Activated naive CD4-positive, alpha-beta T cell treated with anti-CD3 and anti-CD28 coated beads for 36 hours (primary cell): ENCODE measurements around the gene ERC2. TPM values are rescaled to one million over a fixed set of nuclear protein-coding genes. Genes with fewer than 3 reads are reported as not detected.

Experiments
- CTCF ChIA-PET: fragments of 350-600 bp; sonication (Branson Sonifier 250); formaldehyde crosslinking; loops from one replicate; lab custom pipeline; 2021; ENCODE audit warnings: antibody characterized with exemption; lab: Charles Lee
- DNase-seq: peaks from one replicate; pipeline ENCODE4 v3.0.0-alpha.2; 2020
- H3K27ac Mint-ChIP-seq: one replicate; pipeline ENCODE4 v1.8.0; 2021; ENCODE audit warnings: mild to moderate bottlenecking, mixed read lengths
- H3K27me3 Mint-ChIP-seq: one replicate; pipeline ENCODE4 v1.8.0; 2021; ENCODE audit warnings: low read depth, mixed read lengths
- H3K36me3 Mint-ChIP-seq: one replicate; pipeline ENCODE4 v1.8.0; 2021; ENCODE audit warnings: low read depth, mixed read lengths
- H3K4me1 Mint-ChIP-seq: one replicate; pipeline ENCODE4 v1.8.0; 2021; ENCODE audit warnings: low read depth, mixed read lengths
- H3K4me3 Mint-ChIP-seq: one replicate; pipeline ENCODE4 v1.8.0; 2021; ENCODE audit warnings: mild to moderate bottlenecking, moderate library complexity, mixed read lengths
- H3K9me3 Mint-ChIP-seq: one replicate; pipeline ENCODE4 v1.8.0; 2021; ENCODE audit warnings: mixed read lengths
- intact Hi-C: fragments of 100-400 bp; cut with micrococcal nuclease; formaldehyde crosslinking; loops from one replicate; pipeline ENCODE4 v1.15.1; 2023
- total RNA-seq, 2 experiments: library from RNA; stranded (reverse); gene quantifications; one replicate each; pipeline ENCODE4 v1.2.3, GENCODE V29; 2021

Gene ERC2
- total RNA-seq, 2 experiments from 2014 or later = 0.12 TPM; not detected in 1

DNA sequence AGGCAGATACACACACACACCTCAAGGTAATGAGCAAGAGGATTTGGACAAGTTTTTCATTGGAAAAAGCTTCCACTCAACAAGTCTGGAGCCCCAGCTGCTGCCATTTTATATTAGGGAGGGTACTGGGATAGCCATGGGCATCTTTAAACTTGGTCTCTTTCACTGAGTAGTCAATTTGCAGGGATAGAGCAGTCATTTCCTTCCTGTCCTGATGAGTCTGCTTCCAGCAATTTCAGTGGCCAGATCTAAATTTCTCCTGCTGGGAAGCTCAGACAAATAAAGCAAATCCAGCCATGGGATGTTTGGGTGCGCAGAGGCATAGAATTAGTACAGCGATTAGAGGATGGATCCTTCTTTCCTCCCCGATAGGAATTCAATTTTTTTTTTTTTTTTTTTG lies 874 bp upstream of the ERC2 start:
- intact Hi-C loops = no loop called here
- peak overlapping the region; percentile 18 for H3K4me3 Mint-ChIP-seq
- H3K27ac Mint-ChIP-seq = no peak overlapping the region
- H3K27me3 Mint-ChIP-seq = peaks cover 58% of the 10 kb centered on the region
- DNase-seq = no peak
- H3K9me3 Mint-ChIP-seq = no peaks in the 10 kb centered on the region
- CTCF ChIA-PET = interaction anchor here (0.6 kb wide), 1 partner anchor 8 kb away, joined by 3 read pairs; no protein-coding TSS in a partner anchor
- H3K36me3 Mint-ChIP-seq = no peaks in the 10 kb centered on the region
- peaks cover 10% of the 10 kb centered on the region for H3K4me1 Mint-ChIP-seq

DNA sequence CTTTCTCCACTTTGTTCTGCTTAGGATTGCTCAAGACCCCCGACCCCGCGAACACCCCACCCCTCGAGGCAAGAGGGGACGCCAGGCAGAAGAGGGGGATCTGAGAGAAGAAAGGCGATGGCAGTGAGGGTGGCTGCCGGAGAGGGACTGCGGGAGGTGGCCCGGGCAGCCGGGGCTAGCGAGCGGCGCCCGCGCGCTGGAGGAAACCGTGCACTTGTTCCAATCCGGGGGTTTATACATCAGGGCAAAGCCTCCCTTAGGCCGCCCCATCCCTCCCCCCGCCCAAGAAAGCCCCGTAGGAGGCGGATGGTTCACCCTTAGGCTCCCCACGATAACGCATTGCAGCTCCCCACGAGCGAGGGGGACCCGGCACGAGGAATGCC lies 475 bp downstream of the ERC2 start:
- CTCF ChIA-PET = no interaction called here
- no peaks in the 10 kb centered on the region for H3K9me3 Mint-ChIP-seq
- no peak for DNase-seq
- intact Hi-C loops = no loop called here
- H3K27me3 Mint-ChIP-seq = peaks cover 54% of the 10 kb centered on the region
- no peaks in the 10 kb centered on the region for H3K36me3 Mint-ChIP-seq
- H3K4me1 Mint-ChIP-seq = peaks cover 10% of the 10 kb centered on the region
- no peak overlapping the region for H3K27ac Mint-ChIP-seq
- H3K4me3 Mint-ChIP-seq = peak overlapping the region; percentile 76

- no peaks in the 10 kb centered on the region for H3K9me3 Mint-ChIP-seq
- H3K36me3 Mint-ChIP-seq = no peaks in the 10 kb centered on the region
- intact Hi-C loops = no loop called here
- H3K27ac Mint-ChIP-seq = no peak overlapping the region
- CTCF ChIA-PET = no interaction called here
- DNase-seq = peak; percentile 64
- peaks cover 10% of the 10 kb centered on the region for H3K4me1 Mint-ChIP-seq
- peaks cover 54% of the 10 kb centered on the region for H3K27me3 Mint-ChIP-seq
- H3K4me3 Mint-ChIP-seq = peak overlapping the region; percentile 76
Measured at GRCh38 chr3:56467108-56467507, 1.2 kb downstream of the ERC2 start.

DNA sequence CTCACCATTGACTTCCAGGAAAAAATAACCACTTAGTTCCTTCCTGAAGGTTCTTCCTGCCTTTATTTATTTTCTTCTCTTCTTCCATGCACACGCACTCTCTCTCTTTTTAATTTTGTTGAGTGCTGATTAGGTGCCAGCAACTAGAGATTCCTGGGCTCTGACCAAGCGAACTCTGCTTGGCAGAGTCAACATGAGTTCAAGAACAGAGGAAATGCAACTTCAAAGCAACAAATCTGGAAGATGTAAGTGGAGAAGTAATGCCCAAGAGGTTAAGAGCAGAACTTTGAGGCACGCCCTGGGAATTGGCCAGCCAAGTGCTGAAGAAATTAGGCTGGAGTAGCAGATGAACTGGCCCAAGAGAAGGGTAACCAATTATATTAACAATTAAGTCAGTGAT lies 8.5 kb downstream of the ERC2 start:
- CTCF ChIA-PET = interaction anchor here (0.6 kb wide), 1 partner anchor 100 kb away, joined by 4 read pairs; no protein-coding TSS in a partner anchor
- Mint-ChIP-seq H3K9me3 (no peaks in the 10 kb centered on the region), H3K36me3 (no peaks in the 10 kb centered on the region), H3K27ac (no peak overlapping the region), H3K27me3 (peaks cover 38% of the 10 kb centered on the region), H3K4me3 (no peak overlapping the region), H3K4me1 (no peaks in the 10 kb centered on the region)
- intact Hi-C loops = no loop called here
- DNase-seq = no peak

DNA sequence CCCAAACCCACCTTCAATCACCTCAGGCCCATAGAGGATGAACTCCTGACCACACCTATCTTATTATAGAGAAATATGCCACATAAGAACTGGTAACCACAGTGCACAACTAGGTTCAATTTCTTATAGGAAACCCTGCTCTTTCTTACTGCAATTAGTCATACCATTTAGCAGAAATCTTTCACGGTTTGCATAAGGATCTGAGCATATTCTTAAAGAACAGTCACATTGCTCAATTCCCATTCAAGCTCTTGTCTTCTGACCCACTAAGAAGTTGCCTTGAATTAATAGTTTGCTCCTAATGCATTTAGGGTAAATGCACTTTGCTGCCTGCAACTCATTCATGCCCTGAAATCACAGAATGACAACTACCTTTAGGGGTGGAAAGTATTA lies 9.2 kb downstream of the ERC2 start:
- CTCF ChIA-PET = interaction anchor here (0.5 to 0.6 kb wide), 2 partner anchors 34 to 99 kb away, joined by 3 to 4 read pairs; no protein-coding TSS in a partner anchor
- no peak overlapping the region for H3K4me3 Mint-ChIP-seq
- no peaks in the 10 kb centered on the region for H3K9me3 Mint-ChIP-seq
- H3K27me3 Mint-ChIP-seq = peaks cover 36% of the 10 kb centered on the region
- DNase-seq = no peak
- H3K27ac Mint-ChIP-seq = no peak overlapping the region
- intact Hi-C loops = no loop called here
- no peaks in the 10 kb centered on the region for H3K36me3 Mint-ChIP-seq
- H3K4me1 Mint-ChIP-seq = no peaks in the 10 kb centered on the region

- Mint-ChIP-seq H3K36me3 (no peaks in the 10 kb centered on the region), H3K9me3 (no peaks in the 10 kb centered on the region), H3K4me3 (no peak overlapping the region), H3K27me3 (peaks cover 39% of the 10 kb centered on the region), H3K4me1 (no peaks in the 10 kb centered on the region), H3K27ac (no peak overlapping the region)
- CTCF ChIA-PET = interaction anchor here (0.5 to 0.6 kb wide), 2 partner anchors 34 to 35 kb away, joined by 3 to 4 read pairs; no protein-coding TSS in a partner anchor
- no peak for DNase-seq
- intact Hi-C loops = no loop called here
Measured at GRCh38 chr3:56458496-56459103, 9.7 kb downstream of the ERC2 start.

DNA sequence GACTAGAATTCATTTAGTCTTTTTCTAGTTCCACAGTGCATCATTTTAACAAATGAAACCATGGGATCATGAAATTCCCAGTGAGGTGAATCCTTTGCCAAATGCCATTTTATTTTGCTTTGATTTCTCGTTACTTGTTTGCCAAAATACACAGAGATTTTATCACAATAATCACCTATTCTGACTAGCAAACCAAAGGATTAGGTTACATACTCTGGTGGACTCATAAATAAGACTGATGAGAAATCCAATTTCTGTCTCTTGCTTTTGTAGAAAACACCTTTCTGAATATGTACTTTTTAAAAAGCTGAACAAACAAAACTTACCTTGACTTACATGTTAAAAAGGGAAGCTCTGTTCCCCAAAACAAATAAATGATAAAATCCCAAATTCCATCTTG lies 12.2 kb downstream of the ERC2 start:
- no peak overlapping the region for H3K27ac Mint-ChIP-seq
- intact Hi-C loops = no loop called here
- no peaks in the 10 kb centered on the region for H3K4me1 Mint-ChIP-seq
- no peaks in the 10 kb centered on the region for H3K9me3 Mint-ChIP-seq
- H3K36me3 Mint-ChIP-seq = no peaks in the 10 kb centered on the region
- DNase-seq = no peak
- CTCF ChIA-PET = interaction anchor here (0.6 to 1.1 kb wide), 3 partner anchors 106 to 152 kb away, joined by 3 read pairs; no protein-coding TSS in a partner anchor
- peaks cover 27% of the 10 kb centered on the region for H3K27me3 Mint-ChIP-seq
- no peak overlapping the region for H3K4me3 Mint-ChIP-seq

- Mint-ChIP-seq H3K4me3 (no peak overlapping the region), H3K36me3 (no peaks in the 10 kb centered on the region)
Measured at GRCh38 chr3:56453011-56453410, 15.3 kb downstream of the ERC2 start.

GRCh38 chr3:56452085-56452484 lies 16.2 kb downstream of the ERC2 start:
- H3K27me3 Mint-ChIP-seq = peaks cover 25% of the 10 kb centered on the region
- H3K27ac Mint-ChIP-seq = no peak overlapping the region
- CTCF ChIA-PET = no interaction called here
- no peaks in the 10 kb centered on the region for H3K4me1 Mint-ChIP-seq
- H3K4me3 Mint-ChIP-seq = no peak overlapping the region
- H3K9me3 Mint-ChIP-seq = no peaks in the 10 kb centered on the region
- H3K36me3 Mint-ChIP-seq = no peaks in the 10 kb centered on the region
- intact Hi-C loops = no loop called here
- DNase-seq = no peak

More at GRCh38 chr3:56453011-56453410, 15.3 kb downstream of the ERC2 start:
- peaks cover 27% of the 10 kb centered on the region for H3K27me3 Mint-ChIP-seq
- DNase-seq = no peak
- intact Hi-C loops = no loop called here
- CTCF ChIA-PET = interaction anchor here (0.7 kb wide), 1 partner anchor 33 kb away, joined by 3 read pairs; no protein-coding TSS in a partner anchor
- no peaks in the 10 kb centered on the region for H3K4me1 Mint-ChIP-seq
- no peak overlapping the region for H3K27ac Mint-ChIP-seq
- H3K9me3 Mint-ChIP-seq = no peaks in the 10 kb centered on the region

GRCh38 chr3:56443372-56443771 lies 24.9 kb downstream of the ERC2 start:
- Mint-ChIP-seq H3K27me3 (peaks cover 14% of the 10 kb centered on the region), H3K27ac (no peak overlapping the region), H3K36me3 (no peaks in the 10 kb centered on the region), H3K4me3 (no peak overlapping the region), H3K9me3 (peaks cover 3% of the 10 kb centered on the region), H3K4me1 (no peaks in the 10 kb centered on the region)
- CTCF ChIA-PET = interaction anchor here (0.7 kb wide), 1 partner anchor 53 kb away, joined by 5 read pairs; no protein-coding TSS in a partner anchor
- DNase-seq = no peak
- intact Hi-C loops = no loop called here

- Mint-ChIP-seq H3K27me3 (peaks cover 25% of the 10 kb centered on the region), H3K4me1 (no peaks in the 10 kb centered on the region), H3K9me3 (no peaks in the 10 kb centered on the region), H3K4me3 (no peak overlapping the region), H3K27ac (no peak overlapping the region), H3K36me3 (no peaks in the 10 kb centered on the region)
- CTCF ChIA-PET = no interaction called here
- DNase-seq = no peak
- intact Hi-C loops = no loop called here
Measured at GRCh38 chr3:56428667-56429066, 39.6 kb downstream of the ERC2 start.

DNA sequence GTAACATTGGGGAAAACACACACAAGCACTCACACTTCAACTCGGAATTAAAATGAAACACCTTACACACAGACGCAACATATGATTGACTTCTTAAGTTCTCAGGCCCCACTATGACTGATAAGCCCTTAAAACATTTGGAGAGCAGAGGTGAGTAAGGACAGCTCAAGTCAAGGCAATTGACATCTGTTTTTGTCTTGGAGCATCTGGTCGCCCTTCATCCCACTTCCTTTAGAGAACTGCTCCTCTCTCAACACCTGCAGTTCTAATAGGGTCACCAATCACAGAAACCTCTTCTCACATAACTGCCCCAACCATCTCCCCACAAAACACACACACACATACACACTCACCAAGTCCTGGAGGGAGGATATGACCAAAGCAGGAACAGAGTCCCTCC lies 43.4 kb downstream of the ERC2 start:
- Mint-ChIP-seq H3K4me3 (no peak overlapping the region), H3K27ac (no peak overlapping the region), H3K9me3 (no peaks in the 10 kb centered on the region), H3K4me1 (peaks cover 5% of the 10 kb centered on the region), H3K36me3 (no peaks in the 10 kb centered on the region), H3K27me3 (peaks cover 26% of the 10 kb centered on the region)
- DNase-seq = no peak
- intact Hi-C loops = no loop called here
- CTCF ChIA-PET = interaction anchor here (0.7 kb wide), 1 partner anchor 34 kb away, joined by 3 read pairs; no protein-coding TSS in a partner anchor

DNA sequence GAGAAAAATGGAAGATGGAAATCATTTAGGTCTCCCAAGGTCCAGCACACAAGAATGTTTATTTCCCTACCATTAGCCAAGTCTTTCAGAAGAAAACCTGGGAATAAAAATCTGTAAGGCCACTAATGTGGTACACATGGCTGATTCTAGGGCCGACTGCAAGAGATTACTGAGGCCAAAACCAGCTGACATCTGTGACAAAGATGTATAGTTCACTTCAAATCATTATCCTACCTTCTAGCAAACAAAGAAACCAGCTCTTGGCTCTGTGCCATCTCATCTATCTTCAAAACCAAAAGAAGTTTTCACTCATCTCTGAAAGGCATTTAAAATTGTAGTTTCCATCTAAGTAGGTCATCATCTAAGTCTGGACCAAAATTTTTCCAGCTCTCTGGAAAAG lies 43.9 kb downstream of the ERC2 start:
- no peak overlapping the region for H3K4me3 Mint-ChIP-seq
- H3K4me1 Mint-ChIP-seq = peaks cover 5% of the 10 kb centered on the region
- DNase-seq = no peak
- peaks cover 21% of the 10 kb centered on the region for H3K27me3 Mint-ChIP-seq
- no peaks in the 10 kb centered on the region for H3K9me3 Mint-ChIP-seq
- CTCF ChIA-PET = no interaction called here
- no peak overlapping the region for H3K27ac Mint-ChIP-seq
- H3K36me3 Mint-ChIP-seq = no peaks in the 10 kb centered on the region
- intact Hi-C loops = no loop called here
